ENCODE data around the gene TUNAR.
A peak's percentile ranks its signal among the peaks of the same experiment; 100 is the strongest.

Gene TUNAR

DNA sequence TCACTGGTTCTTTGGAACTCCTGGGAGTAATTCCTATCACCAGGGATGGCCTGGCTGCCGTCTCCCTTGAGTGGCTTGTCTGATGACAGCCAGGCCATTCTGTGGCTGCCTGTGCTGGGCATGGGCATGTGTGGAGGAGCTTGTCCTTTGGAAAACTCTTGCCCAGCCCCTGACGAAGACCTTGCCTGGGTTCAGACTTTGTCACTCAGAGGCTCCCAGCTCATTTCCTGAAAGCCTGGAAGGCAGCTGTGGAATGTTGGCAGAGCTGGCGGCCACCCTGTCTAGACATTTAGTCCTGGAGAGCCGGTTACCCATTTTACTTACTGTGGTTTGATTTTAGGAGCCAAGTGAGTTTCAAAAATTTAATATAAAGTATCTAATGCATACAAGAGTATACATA is 34.0 kb downstream of the TUNAR start:
- ChIA-PET POLR2A (no interaction called here), CTCF (no interaction called here)
- no peak for DNase-seq (ENCODE audit: extremely low spot score)
- TF ChIP-seq FOXA1 (IDR thresholded peaks at IDR 0.05) (no peak), LEF1 (IDR thresholded peaks at IDR 0.05; ENCODE audit: borderline replicate concordance) (no peak), ELF4 (IDR thresholded peaks at IDR 0.05) (no peak), ARNT (IDR thresholded peaks at IDR 0.05) (no peak), BHLHE40 (IDR thresholded peaks at IDR 0.05; ENCODE audit: borderline replicate concordance) (no peak), FOXM1 (IDR thresholded peaks at IDR 0.05; ENCODE audit: borderline replicate concordance) (no peak), L3MBTL2 (conservative IDR thresholded peaks at IDR 0.05) (no peak), HDGF (IDR thresholded peaks at IDR 0.05; ENCODE audit: borderline replicate concordance) (no peak), SUZ12 (IDR thresholded peaks at IDR 0.05) (no peak), FOXK2 (IDR thresholded peaks at IDR 0.05) (no peak), ZNF384 (IDR thresholded peaks at IDR 0.05) (no peak), SP1 (IDR thresholded peaks at IDR 0.05) (no peak)
- TF ChIP-seq, protein P1, sequence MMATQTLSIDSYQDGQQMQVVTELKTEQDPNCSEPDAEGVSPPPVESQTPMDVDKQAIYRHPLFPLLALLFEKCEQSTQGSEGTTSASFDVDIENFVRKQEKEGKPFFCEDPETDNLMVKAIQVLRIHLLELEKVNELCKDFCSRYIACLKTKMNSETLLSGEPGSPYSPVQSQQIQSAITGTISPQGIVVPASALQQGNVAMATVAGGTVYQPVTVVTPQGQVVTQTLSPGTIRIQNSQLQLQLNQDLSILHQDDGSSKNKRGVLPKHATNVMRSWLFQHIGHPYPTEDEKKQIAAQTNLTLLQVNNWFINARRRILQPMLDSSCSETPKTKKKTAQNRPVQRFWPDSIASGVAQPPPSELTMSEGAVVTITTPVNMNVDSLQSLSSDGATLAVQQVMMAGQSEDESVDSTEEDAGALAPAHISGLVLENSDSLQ (IDR thresholded peaks at IDR 0.05), result no peak

DNA sequence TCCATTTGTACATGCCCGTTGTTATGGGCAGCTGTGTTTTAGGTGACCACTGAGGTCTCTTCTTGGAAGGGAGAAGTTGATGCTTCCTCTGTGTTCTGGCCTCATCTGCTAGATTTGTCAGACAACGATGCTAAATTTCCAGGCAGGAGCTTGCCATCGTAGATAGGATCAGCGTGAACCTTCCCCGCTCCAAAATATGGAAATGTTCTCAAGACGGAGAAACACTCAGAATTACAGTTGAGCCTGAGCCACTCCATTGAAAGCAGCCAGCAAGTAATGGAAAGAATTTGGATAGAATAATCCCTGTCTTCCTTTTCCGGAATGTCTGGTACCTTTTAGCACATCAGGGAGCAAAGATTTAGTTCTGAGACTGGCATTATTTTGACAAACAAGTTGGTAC is 34.8 kb downstream of the TUNAR start:
- TF ChIP-seq ELF4 (IDR thresholded peaks at IDR 0.05) (no peak), L3MBTL2 (conservative IDR thresholded peaks at IDR 0.05) (no peak), BHLHE40 (IDR thresholded peaks at IDR 0.05; ENCODE audit: borderline replicate concordance) (no peak), ZNF384 (IDR thresholded peaks at IDR 0.05) (no peak), FOXK2 (IDR thresholded peaks at IDR 0.05) (no peak), CTBP1 (IDR thresholded peaks at IDR 0.05; ENCODE audit: borderline replicate concordance) (no peak), FOXM1 (IDR thresholded peaks at IDR 0.05; ENCODE audit: borderline replicate concordance) (no peak), NFRKB (IDR thresholded peaks at IDR 0.05) (no peak), ARNT (IDR thresholded peaks at IDR 0.05) (no peak), HDGF (IDR thresholded peaks at IDR 0.05; ENCODE audit: borderline replicate concordance) (no peak), TARDBP (IDR thresholded peaks at IDR 0.05) (no peak), LEF1 (IDR thresholded peaks at IDR 0.05; ENCODE audit: borderline replicate concordance) (no peak), SP1 (IDR thresholded peaks at IDR 0.05) (no peak), FOXA1 (IDR thresholded peaks at IDR 0.05) (no peak)
- ChIA-PET CTCF (no interaction called here), POLR2A (no interaction called here)
- DNase-seq (ENCODE audit: extremely low spot score), result no peak

DNA sequence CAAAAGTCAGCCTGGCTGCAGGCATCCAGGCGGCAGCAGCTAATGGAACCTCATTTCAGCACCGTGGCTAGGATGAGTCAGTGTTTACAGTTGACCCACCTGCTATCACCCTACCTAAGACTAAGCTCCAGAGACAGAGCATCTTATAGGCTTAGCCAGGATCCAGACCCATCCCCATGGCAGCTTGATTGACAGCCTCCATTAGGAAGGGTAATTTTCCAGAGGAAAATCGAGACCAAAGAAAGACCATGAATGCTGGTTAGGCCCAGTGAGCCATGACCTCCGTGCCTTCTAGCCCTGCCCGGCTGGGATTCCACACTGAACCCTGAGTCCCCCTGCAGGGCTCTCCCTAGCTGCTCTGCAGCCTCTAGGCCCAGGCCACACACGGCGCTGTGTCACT is 38.7 kb downstream of the TUNAR start:
- ChIA-PET CTCF (no interaction called here), POLR2A (no interaction called here)
- TF ChIP-seq FOXA1 (IDR thresholded peaks at IDR 0.05), result no peak
- no peak for TF ChIP-seq ZNF384 (IDR thresholded peaks at IDR 0.05)
- TF ChIP-seq, protein P1 (IDR thresholded peaks at IDR 0.05), result peak; percentile 57; the same call in 1 of the 2 replicates
- no peak for DNase-seq (ENCODE audit: extremely low spot score)

DNA sequence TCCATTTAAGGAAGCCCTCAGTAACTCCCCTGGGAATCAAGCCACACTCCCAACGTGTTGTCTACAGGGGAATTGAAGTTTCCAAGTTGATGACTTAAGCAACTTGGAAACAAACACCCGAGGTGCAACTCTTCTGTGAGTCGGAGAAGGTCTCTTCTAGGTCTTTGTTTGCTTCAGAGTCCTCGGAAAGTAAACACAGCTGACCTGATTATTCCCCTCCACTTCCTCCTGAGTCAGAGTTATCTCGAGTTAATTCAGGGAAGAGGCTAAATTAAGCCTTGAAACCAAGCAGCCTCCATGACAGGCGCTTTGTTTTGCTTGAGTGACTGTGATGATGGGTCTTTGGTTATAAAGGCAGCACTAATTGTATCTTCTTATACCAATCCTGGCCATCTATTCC is 41.8 kb downstream of the TUNAR start:
- ChIA-PET CTCF (no interaction called here), POLR2A (no interaction called here)
- TF ChIP-seq CTBP1 (IDR thresholded peaks at IDR 0.05; ENCODE audit: borderline replicate concordance), result no peak
- TF ChIP-seq HDGF (IDR thresholded peaks at IDR 0.05; ENCODE audit: borderline replicate concordance), result no peak
- no peak for DNase-seq (ENCODE audit: extremely low spot score)

DNA sequence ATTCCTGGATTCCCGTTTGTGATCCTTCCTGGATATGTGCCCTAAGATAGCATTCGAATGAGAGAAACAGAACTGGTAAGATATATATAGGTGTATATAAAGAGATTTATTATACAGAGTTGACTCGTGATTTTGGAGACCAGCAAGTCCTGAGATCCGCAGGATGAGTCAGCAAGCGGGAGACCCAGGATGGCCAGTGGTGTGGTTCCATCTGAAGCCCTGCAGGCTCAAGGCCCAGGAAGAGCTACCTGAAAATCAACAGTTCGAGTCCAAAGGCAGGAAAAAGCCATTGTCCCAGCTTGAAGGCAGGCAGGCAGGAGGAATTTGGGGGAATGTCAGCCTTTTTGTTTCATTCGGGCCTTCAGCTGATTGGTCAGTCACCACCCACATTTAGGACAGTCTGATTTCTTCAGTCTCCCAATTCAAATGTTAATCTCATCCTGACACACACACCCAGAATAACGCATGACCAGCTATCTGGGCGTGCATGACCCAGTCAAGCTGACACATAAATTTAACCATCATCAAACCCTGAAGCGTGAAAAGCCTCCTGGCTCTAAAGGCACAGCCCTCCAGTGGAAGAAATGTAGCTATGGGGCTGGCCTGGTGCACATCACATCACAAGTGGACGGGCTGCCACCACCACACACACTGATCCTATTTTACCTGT is 44.3 kb downstream of the TUNAR start:
- DNase-seq (ENCODE audit: extremely low spot score), result no peak
- no peak for TF ChIP-seq CTBP1 (IDR thresholded peaks at IDR 0.05; ENCODE audit: borderline replicate concordance)
- TF ChIP-seq FOXK2 (IDR thresholded peaks at IDR 0.05), result no peak
- no peak for TF ChIP-seq TARDBP (IDR thresholded peaks at IDR 0.05)
- TF ChIP-seq BHLHE40 (IDR thresholded peaks at IDR 0.05; ENCODE audit: borderline replicate concordance), result no peak
- no peak for TF ChIP-seq ZNF384 (IDR thresholded peaks at IDR 0.05)
- no peak for TF ChIP-seq FOXM1 (IDR thresholded peaks at IDR 0.05; ENCODE audit: borderline replicate concordance)
- ChIA-PET CTCF (no interaction called here), POLR2A (no interaction called here)

DNA sequence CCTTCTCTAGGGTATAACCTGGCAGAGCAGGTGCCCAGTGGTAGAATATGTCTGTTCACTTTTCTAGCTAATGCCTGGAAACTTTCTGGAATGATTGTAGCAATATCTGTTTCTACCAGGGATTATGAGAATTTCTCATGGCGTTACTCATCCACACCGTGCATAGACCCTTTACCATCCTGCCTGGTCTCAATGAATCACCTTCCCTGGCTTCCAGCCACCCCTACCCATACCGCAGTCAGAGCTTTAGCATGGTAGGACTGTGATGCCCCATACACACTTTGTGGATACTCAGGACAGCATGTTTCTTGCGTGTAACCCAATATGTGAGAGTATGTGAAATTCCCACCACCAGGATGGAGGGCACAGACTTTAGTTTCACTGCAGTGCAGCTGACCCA is 45.4 kb downstream of the TUNAR start:
- DNase-seq (ENCODE audit: extremely low spot score), result no peak
- no peak for TF ChIP-seq SP1 (IDR thresholded peaks at IDR 0.05)
- no peak for TF ChIP-seq HDGF (IDR thresholded peaks at IDR 0.05; ENCODE audit: borderline replicate concordance)
- no peak for TF ChIP-seq CTBP1 (IDR thresholded peaks at IDR 0.05; ENCODE audit: borderline replicate concordance)
- no peak for TF ChIP-seq FOXM1 (IDR thresholded peaks at IDR 0.05; ENCODE audit: borderline replicate concordance)
- no peak for TF ChIP-seq BHLHE40 (IDR thresholded peaks at IDR 0.05; ENCODE audit: borderline replicate concordance)
- TF ChIP-seq ELF4 (IDR thresholded peaks at IDR 0.05), result no peak
- TF ChIP-seq ARNT (IDR thresholded peaks at IDR 0.05), result no peak
- CTCF ChIA-PET, result no interaction called here
- POLR2A ChIA-PET, result no interaction called here

DNA sequence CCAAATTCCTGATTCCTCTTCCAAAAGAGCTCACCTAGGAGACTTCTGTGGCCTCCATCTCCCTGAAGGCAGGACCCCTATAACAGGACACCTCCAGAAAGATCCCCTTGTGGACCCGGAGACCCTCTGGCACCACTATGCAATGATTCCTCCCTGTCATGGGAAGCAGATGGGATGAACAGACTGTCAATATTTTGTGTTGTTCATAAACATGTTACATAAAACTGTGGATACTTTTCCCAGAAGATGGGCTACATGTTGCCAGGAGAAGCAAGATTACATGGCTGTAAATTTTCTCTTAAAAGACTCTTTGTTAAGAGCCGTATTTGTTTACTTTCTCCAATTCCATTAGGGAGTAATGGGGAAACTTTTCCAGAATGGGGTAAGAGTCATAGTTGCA is 52.1 kb downstream of the TUNAR start:
- no peak for DNase-seq (ENCODE audit: extremely low spot score)
- ChIA-PET POLR2A (no interaction called here), CTCF (no interaction called here)
- no peak for TF ChIP-seq SP1 (IDR thresholded peaks at IDR 0.05)
- TF ChIP-seq ZNF384 (IDR thresholded peaks at IDR 0.05), result no peak
- no peak for TF ChIP-seq SUZ12 (IDR thresholded peaks at IDR 0.05)
- no peak for TF ChIP-seq ARNT (IDR thresholded peaks at IDR 0.05)
- no peak for TF ChIP-seq TARDBP (IDR thresholded peaks at IDR 0.05)
- no peak for TF ChIP-seq FOXA1 (IDR thresholded peaks at IDR 0.05)
- TF ChIP-seq CTBP1 (IDR thresholded peaks at IDR 0.05; ENCODE audit: borderline replicate concordance), result no peak
- no peak for TF ChIP-seq FOXM1 (IDR thresholded peaks at IDR 0.05; ENCODE audit: borderline replicate concordance)
- TF ChIP-seq LEF1 (IDR thresholded peaks at IDR 0.05; ENCODE audit: borderline replicate concordance), result no peak
- TF ChIP-seq HDGF (IDR thresholded peaks at IDR 0.05; ENCODE audit: borderline replicate concordance), result no peak
- TF ChIP-seq L3MBTL2 (conservative IDR thresholded peaks at IDR 0.05), result no peak
- TF ChIP-seq, protein P1 (IDR thresholded peaks at IDR 0.05), result no peak
- TF ChIP-seq NFRKB (IDR thresholded peaks at IDR 0.05), result no peak
- TF ChIP-seq BHLHE40 (IDR thresholded peaks at IDR 0.05; ENCODE audit: borderline replicate concordance), result no peak
- no peak for TF ChIP-seq ELF4 (IDR thresholded peaks at IDR 0.05)
- TF ChIP-seq FOXK2 (IDR thresholded peaks at IDR 0.05), result no peak
